Mesothelial cell of epicardium (in vitro differentiated cells): Measurements from ENCODE around the gene C19orf25. TPM values are rescaled to one million over a fixed set of nuclear protein-coding genes. Genes with fewer than 3 reads are reported as not detected.

Experiments used
- DNase-seq, 2 experiments: peaks; one replicate each; pipeline ENCODE4 v3.0.0; 2021; ENCODE audit warnings: low spot score in 2 of 2; ENCODE audit not compliant: unreplicated experiment in 2 of 2
- H3K27ac Mint-ChIP-seq: 2 replicates; pipeline ENCODE4 v1.8.0; 2021; ENCODE audit warnings: mixed read lengths
- H3K27me3 Mint-ChIP-seq: 2 replicates; pipeline ENCODE4 v1.8.0; 2021; ENCODE audit warnings: low read depth, mixed read lengths
- H3K36me3 Mint-ChIP-seq: 2 replicates; pipeline ENCODE4 v1.8.0; 2021; ENCODE audit warnings: mixed read lengths
- H3K4me1 Mint-ChIP-seq: 2 replicates; pipeline ENCODE4 v1.8.0; 2021; ENCODE audit warnings: mixed read lengths
- H3K4me3 Mint-ChIP-seq: 2 replicates; pipeline ENCODE4 v1.8.0; 2021; ENCODE audit warnings: mild to moderate bottlenecking, moderate library complexity, mixed read lengths
- H3K9me3 Mint-ChIP-seq: 2 replicates; pipeline ENCODE4 v1.8.0; 2021; ENCODE audit warnings: mixed read lengths
- total RNA-seq: library from RNA; stranded (reverse); gene quantifications from 3 replicates; pipeline ENCODE4 v1.2.1, GENCODE V29; 2021
- TF ChIP-seq, protein P1 (sequence below): fragments of 200-600 bp; sonication (generic); IDR thresholded peaks from one replicate; pipeline ENCODE4 v1.5.0; 2021; ENCODE audit warnings: antibody characterized with exemption; ENCODE audit not compliant: unreplicated experiment

The C19orf25 gene
- total RNA-seq = 29.4 to 34.2 TPM (median 30.0 TPM) in 3 replicates

DNA sequence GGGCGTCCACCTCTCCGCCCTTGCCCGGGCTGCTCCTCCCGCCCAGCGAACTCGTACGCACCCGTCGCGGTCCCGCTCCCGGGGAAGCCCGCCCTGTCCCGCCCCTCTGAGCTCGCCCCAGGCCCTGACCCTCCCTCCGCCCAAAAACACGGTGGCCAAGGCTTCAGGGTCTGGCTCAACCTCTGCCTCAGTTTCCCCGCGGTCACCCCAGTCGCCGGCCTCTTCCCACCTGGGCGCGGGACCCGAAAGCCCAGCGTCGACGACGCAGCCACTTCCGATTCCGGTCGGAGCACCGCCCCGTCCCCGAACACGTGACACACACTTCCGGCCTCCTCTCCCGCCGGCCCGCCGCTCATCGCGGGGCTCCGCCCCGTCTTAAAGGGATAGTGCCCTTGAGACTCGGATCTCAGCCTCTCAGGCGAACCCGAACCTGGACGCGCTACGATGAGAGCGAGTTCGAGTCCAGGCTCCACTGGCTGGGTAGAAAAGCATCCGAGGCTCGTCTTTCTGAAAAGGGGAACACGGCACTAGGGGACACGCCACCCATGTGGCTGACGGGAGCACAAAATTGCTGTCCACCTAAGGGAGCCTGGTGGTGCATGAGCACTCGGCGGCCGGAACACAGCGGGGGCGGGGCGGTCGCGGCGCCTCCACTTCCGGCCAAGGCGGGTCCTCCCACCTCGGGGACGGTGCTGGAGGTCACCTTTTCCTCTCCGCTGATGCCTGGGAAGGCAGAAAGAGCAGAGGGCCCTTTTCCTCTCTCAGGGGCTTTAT is at the start of gene C19orf25:
Gene C19orf25, minus strand, starts transcription at position 282 of the 774 bp plus-strand sequence. CDS start 312 bp downstream, outside the sequence.
- TF ChIP-seq, protein P1, sequence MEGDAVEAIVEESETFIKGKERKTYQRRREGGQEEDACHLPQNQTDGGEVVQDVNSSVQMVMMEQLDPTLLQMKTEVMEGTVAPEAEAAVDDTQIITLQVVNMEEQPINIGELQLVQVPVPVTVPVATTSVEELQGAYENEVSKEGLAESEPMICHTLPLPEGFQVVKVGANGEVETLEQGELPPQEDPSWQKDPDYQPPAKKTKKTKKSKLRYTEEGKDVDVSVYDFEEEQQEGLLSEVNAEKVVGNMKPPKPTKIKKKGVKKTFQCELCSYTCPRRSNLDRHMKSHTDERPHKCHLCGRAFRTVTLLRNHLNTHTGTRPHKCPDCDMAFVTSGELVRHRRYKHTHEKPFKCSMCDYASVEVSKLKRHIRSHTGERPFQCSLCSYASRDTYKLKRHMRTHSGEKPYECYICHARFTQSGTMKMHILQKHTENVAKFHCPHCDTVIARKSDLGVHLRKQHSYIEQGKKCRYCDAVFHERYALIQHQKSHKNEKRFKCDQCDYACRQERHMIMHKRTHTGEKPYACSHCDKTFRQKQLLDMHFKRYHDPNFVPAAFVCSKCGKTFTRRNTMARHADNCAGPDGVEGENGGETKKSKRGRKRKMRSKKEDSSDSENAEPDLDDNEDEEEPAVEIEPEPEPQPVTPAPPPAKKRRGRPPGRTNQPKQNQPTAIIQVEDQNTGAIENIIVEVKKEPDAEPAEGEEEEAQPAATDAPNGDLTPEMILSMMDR = no peak
- H3K36me3 Mint-ChIP-seq = peaks cover 2% of the 10 kb centered on the region
- no peaks in the 10 kb centered on the region for H3K9me3 Mint-ChIP-seq
- peak within 1 kb of the TSS; percentile 95 for H3K4me3 Mint-ChIP-seq
- H3K27me3 Mint-ChIP-seq = peaks cover 2% of the 10 kb centered on the region
- H3K27ac Mint-ChIP-seq = peak within 1 kb of the TSS; percentile 94
- peaks cover 4% of the 10 kb centered on the region for H3K4me1 Mint-ChIP-seq
- DNase-seq = peak; percentile 86 to 93

DNA sequence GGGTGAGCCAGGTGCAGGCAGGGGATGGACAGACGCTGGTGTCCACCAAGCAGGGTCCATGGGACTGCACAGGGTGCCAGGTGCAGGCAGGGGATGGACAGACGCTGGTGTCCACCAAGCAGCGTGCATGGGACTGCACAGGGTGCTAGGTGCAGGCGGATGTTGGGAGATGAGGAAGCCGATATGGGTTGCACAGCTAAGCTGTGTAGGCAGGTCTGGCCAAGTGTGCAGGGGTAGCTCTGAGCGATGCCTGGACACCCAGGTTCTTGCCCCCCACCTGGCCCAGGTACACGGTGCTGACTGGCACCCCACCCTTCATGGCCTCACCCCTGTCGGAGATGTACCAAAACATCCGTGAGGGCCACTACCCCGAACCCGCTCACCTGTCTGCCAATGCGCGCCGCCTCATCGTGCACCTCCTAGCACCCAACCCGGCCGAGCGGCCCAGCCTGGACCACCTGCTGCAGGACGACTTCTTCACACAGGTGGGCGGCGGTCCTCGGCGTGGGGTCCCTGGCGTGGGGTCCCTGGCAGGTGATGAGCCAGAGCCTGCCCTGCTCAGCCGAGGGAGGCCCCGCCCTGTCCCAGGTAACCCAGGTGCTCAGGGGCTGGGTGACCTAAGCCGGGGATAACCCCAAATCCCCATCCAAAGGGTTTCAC is 48.8 kb upstream of the C19orf25 start:
- Mint-ChIP-seq H3K4me1 (peaks cover 4% of the 10 kb centered on the region), H3K4me3 (no peak overlapping the region), H3K9me3 (no peaks in the 10 kb centered on the region), H3K36me3 (no peaks in the 10 kb centered on the region), H3K27ac (no peak overlapping the region), H3K27me3 (peaks cover 59% of the 10 kb centered on the region)
- TF ChIP-seq, protein P1 = no peak
- no peak for DNase-seq

DNA sequence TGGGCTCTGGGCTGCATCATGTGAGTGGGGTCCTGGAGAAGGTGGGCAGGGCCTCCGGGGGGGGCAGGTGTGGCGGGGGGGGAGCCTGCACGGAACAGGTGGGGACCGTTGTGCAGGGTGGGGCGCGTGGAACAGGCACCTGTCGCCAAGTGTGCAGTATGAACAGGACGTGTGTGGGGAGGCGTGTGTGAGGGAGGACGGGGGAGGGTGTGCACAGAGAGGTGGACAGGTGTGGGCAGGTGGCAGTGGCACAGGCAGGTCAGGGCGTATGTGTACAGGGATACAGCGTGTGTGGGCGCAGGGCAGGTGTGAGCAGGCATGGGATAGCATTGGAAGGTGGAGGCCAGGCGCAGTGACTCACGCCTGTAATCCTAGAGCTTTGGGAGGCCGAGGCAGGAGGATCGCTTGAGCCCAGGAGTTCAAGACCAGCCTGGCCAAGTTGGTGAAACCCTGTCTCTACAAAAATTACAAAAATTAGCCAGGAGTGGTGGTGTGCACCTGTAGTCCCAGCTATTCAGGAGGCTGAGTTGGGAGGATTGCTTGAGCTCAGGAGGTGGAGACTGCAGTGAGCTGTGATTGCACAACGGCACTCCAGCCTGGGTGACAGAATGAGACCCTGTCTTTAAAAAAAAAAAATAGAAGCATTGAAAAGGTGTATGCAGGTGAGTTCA is 48.1 kb upstream of the C19orf25 start:
- Mint-ChIP-seq H3K27me3 (peaks cover 65% of the 10 kb centered on the region), H3K4me1 (peaks cover 4% of the 10 kb centered on the region), H3K36me3 (no peaks in the 10 kb centered on the region), H3K4me3 (no peak overlapping the region), H3K27ac (no peak overlapping the region), H3K9me3 (no peaks in the 10 kb centered on the region)
- TF ChIP-seq, protein P1 = no peak
- no peak for DNase-seq

DNA sequence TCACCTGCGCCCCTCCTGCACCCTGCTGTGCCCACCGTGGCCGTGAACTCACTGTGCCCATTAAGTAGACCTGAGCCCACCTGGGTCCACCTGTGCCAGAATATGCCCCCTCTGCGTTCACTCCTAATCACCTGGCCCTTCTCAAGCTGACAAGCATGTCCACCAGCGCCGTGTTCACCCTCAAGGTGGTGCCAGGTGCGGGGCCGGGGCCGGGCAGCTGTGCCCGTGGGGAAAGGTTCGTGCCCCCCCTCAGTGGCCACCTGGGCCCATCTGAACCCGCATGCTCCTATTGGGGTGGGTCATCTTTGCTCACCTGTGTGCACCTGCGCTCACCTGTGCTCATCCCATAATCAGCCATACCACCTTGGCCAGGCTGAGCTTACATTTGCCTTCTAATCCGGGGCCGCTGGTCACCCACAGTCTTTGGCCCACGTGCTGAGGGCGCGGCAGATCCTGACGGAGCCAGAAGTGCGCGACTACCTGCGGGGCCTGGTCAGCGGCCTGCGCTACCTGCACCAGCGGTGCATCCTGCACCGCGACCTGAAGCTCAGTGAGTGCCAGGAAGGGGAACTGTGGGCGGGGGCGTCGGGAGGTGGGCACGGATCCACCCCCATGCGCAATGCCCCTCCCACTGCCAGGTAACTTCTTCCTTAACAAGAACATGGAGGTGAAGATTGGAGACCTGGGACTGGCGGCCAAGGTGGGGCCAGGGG is 47.2 kb upstream of the C19orf25 start:
- TF ChIP-seq, protein P1 = no peak
- H3K27ac Mint-ChIP-seq = no peak overlapping the region
- H3K4me3 Mint-ChIP-seq = peak overlapping the region; percentile 15
- H3K9me3 Mint-ChIP-seq = no peaks in the 10 kb centered on the region
- DNase-seq = no peak
- no peaks in the 10 kb centered on the region for H3K36me3 Mint-ChIP-seq
- H3K4me1 Mint-ChIP-seq = peaks cover 4% of the 10 kb centered on the region
- peaks cover 68% of the 10 kb centered on the region for H3K27me3 Mint-ChIP-seq

DNA sequence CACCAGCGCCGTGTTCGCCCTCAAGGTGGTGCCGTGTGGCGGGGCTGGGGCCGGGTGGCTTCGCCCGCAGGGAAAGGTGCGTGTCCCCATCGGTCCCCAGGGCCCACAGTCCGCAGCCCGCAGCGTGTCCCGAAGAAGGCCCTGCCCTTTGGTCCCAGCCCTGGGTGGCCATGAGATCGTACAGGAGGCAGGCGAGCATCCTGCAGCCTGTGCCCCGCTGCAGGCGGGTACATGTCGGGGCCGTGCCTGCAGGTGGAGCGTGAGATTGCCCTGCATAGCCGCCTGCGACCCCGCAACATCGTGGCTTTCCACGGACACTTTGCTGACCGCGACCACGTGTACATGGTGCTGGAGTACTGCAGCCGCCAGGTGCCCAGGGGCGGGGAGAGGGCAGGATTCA is 46.3 kb upstream of the C19orf25 start:
- Mint-ChIP-seq H3K9me3 (no peaks in the 10 kb centered on the region), H3K27ac (no peak overlapping the region), H3K36me3 (no peaks in the 10 kb centered on the region), H3K4me1 (peaks cover 4% of the 10 kb centered on the region), H3K4me3 (no peak overlapping the region), H3K27me3 (peaks cover 71% of the 10 kb centered on the region)
- TF ChIP-seq, protein P1 = no peak
- no peak for DNase-seq
